ENCODE results near the gene RFESD. TPM values are rescaled to one million over a fixed set of nuclear protein-coding genes. Genes with fewer than 3 reads are reported as not detected.

RFESD gene
- total and polyA plus RNA-seq, 4 donors, result 1.1 to 98.0 (median 1.4) TPM

GRCh38 chr5:95686651-95687050, 40.1 kb downstream of the RFESD start:
- WGBS, result 84% methylated on average over 2 of the region's 2 CpGs
- Histone ChIP-seq H3K27me3 (ENCODE audit: control insufficient read depth in 4 of 4, insufficient read depth in 4 of 4, low read length in 3 of 4) (no peaks in the 10 kb centered on the region), H3K27ac (ENCODE audit: low read depth in 1 of 2, low read length in 2 of 2) (no peak overlapping the region), H3K4me1 (ENCODE audit: control insufficient read depth in 4 of 4, insufficient read depth in 4 of 4, low read length in 3 of 4) (no peaks in the 10 kb centered on the region), H3K4me3 (ENCODE audit: low read depth in 1 of 3, low read length in 3 of 3) (no peak overlapping the region), H3K9ac (ENCODE audit: low read depth in 1 of 2, low read length in 2 of 2) (no peak overlapping the region), H3K36me3 (ENCODE audit: control insufficient read depth in 4 of 4, insufficient read depth in 3 of 4, low read depth in 1 of 4, low read length in 3 of 4) (no peaks in the 10 kb centered on the region), H3K9me3 (ENCODE audit: control insufficient read depth in 4 of 4, low read length in 3 of 4) (no peaks in the 10 kb centered on the region)
- no peak for DNase-seq (ENCODE audit: low spot score)
- TF ChIP-seq SP1 (IDR thresholded peaks at IDR 0.05), result no peak
- TF ChIP-seq TAF1 (conservative IDR thresholded peaks at IDR 0.05), result no peak
- no peak for TF ChIP-seq RXRA (IDR thresholded peaks at IDR 0.05)
- no peak for TF ChIP-seq MAX (IDR thresholded peaks at IDR 0.05)
- TF ChIP-seq YY1 (IDR thresholded peaks at IDR 0.05), result no peak
- no peak for TF ChIP-seq EGR1 (IDR thresholded peaks at IDR 0.05; ENCODE audit: low read depth in 2 of 2)
- TF ChIP-seq FOXA2 (IDR thresholded peaks at IDR 0.05), result no peak
- no peak for TF ChIP-seq FOXA1 (IDR thresholded peaks at IDR 0.05)

- TF ChIP-seq HNF4A (conservative IDR thresholded peaks at IDR 0.05) (no peak), ZBTB33 (IDR thresholded peaks at IDR 0.05) (no peak), RAD21 (IDR thresholded peaks at IDR 0.05) (no peak), MAX (IDR thresholded peaks at IDR 0.05) (no peak), GABPA (IDR thresholded peaks at IDR 0.05 in 1 of 2, conservative IDR thresholded peaks at IDR 0.05 in 1 of 2) (no peak), JUND (IDR thresholded peaks at IDR 0.05) (no peak), NR2F2 (IDR thresholded peaks at IDR 0.05) (no peak), HNF4G (IDR thresholded peaks at IDR 0.05) (no peak), SP1 (IDR thresholded peaks at IDR 0.05) (no peak), CTCF (IDR thresholded peaks at IDR 0.05; ENCODE audit: low read depth, low read length, missing input control) (no peak), EGR1 (IDR thresholded peaks at IDR 0.05; ENCODE audit: low read depth in 2 of 2) (no peak), RXRA (IDR thresholded peaks at IDR 0.05) (no peak), REST (IDR thresholded peaks at IDR 0.05) (no peak), YY1 (IDR thresholded peaks at IDR 0.05) (no peak), FOXA1 (IDR thresholded peaks at IDR 0.05) (no peak)
- no peak overlapping the region for H3K4me3 ChIP-seq (ENCODE audit: low read depth in 1 of 3, low read length in 3 of 3)
- H3K36me3 ChIP-seq (ENCODE audit: control insufficient read depth in 4 of 4, insufficient read depth in 3 of 4, low read depth in 1 of 4, low read length in 3 of 4), result no peaks in the 10 kb centered on the region
- H3K9ac ChIP-seq (ENCODE audit: low read depth in 1 of 2, low read length in 2 of 2), result no peak overlapping the region
- H3K9me3 ChIP-seq (ENCODE audit: control insufficient read depth in 4 of 4, low read length in 3 of 4), result no peaks in the 10 kb centered on the region
- H3K27me3 ChIP-seq (ENCODE audit: control insufficient read depth in 4 of 4, insufficient read depth in 4 of 4, low read length in 3 of 4), result no peaks in the 10 kb centered on the region
- H3K4me1 ChIP-seq (ENCODE audit: control insufficient read depth in 4 of 4, insufficient read depth in 4 of 4, low read length in 3 of 4), result no peaks in the 10 kb centered on the region
- 95% methylated on average over 1 of the region's 1 CpG for WGBS
- no peak overlapping the region for H3K27ac ChIP-seq (ENCODE audit: low read depth in 1 of 2, low read length in 2 of 2)
- DNase-seq (ENCODE audit: low spot score), result no peak
Observed at GRCh38 chr5:95689680-95690079, 43.1 kb downstream of the RFESD start.

Data from liver (tissue), 9 donors.